Ectodermal cell (in vitro differentiated cells): ENCODE results near the gene SND1.

ENCODE experiments used
- H3K27ac ChIP-seq: 2 replicates; pipeline ENCODE4 v1.7.0; 2013; ENCODE audit warnings: mild to moderate bottlenecking, low read depth, low read length; ENCODE audit not compliant: insufficient read depth, poor library complexity, severe bottlenecking
- H3K27me3 ChIP-seq: 2 replicates; pipeline ENCODE4 v1.7.0; 2013; ENCODE audit warnings: mild to moderate bottlenecking, low read length; ENCODE audit not compliant: insufficient read depth, control insufficient read depth, poor library complexity, severe bottlenecking
- H3K36me3 ChIP-seq: one replicate; pipeline ENCODE4 v1.7.0; 2013; ENCODE audit warnings: low read length; ENCODE audit not compliant: control insufficient read depth, insufficient read depth
- H3K4me1 ChIP-seq: one replicate; pipeline ENCODE4 v1.7.0; 2013; ENCODE audit warnings: low read length; ENCODE audit not compliant: control insufficient read depth, insufficient read depth
- H3K4me3 ChIP-seq: 2 replicates; pipeline ENCODE4 v1.7.0; 2013; ENCODE audit warnings: low read depth, low read length, control low read depth; ENCODE audit not compliant: insufficient read depth
- H3K9me3 ChIP-seq: 2 replicates; pipeline ENCODE4 v1.7.0; 2013; ENCODE audit warnings: mild to moderate bottlenecking, low read length, moderate library complexity; ENCODE audit not compliant: control insufficient read depth
- WGBS, 2 experiments: methylation state at CpG; one replicate each; pipeline ENCODE4 v1.1.7; 2013; ENCODE audit warnings: missing lambda C conversion rate in 2 of 2; 5-methylcytosine and 5-hydroxymethylcytosine counted together

SND1 gene

GRCh38 chr7:127905491-127906330 lies 253.7 kb downstream of the SND1 start:
- no peak overlapping the region for H3K27ac ChIP-seq
- H3K4me3 ChIP-seq: no peak overlapping the region
- H3K4me1 ChIP-seq: peaks cover 22% of the 10 kb centered on the region
- no peaks in the 10 kb centered on the region for H3K27me3 ChIP-seq
- 95 to 96% methylated on average over 2 of the region's 2 CpGs for WGBS, 2 experiments
- H3K36me3 ChIP-seq: no peaks in the 10 kb centered on the region
- no peaks in the 10 kb centered on the region for H3K9me3 ChIP-seq

DNA sequence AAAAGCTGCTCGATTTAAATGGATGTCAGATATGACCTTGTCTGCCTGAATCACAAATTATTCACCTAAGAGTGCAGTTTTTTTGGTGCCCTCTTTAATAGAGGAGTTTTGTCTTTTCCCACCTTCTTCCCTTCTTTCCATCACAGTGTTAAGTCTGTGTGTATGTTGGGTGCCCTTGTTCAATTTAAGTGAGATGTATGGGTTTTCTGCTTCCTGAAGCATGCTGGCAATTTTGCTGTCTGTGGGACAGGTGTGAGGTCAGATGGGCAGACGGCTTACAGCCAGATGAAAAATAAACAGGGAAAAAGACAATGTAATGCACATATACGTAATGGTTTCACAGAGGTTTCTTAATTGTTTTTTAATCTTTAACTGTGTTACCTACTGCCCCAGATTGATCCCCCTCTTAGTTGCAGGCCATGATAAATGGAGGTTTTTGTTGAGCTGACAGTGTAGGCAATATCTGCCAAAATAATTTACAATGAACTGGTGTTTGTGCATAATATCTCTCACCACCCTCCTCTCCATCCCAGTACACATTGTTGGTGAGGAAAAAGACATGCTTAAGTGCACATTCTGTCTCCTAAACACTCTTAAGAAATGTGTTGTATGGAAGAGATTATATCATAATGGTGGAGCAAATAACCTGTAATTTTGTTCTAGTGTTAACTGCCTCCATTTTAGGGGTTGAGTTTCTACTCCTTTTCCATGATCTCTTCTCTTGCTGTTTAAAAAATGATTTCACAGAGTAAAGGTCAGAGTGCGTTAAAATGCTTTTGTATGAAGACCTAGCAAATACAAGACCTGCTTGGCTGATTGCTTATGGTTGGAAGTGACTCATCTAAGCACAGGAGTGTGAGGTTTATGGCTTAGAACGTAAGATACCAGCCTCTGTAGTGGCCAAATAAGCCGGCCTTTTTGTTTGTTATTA lies 255.4 kb downstream of the SND1 start:
- H3K4me1 ChIP-seq: peaks cover 12% of the 10 kb centered on the region
- no peak overlapping the region for H3K4me3 ChIP-seq
- no peak overlapping the region for H3K27ac ChIP-seq
- no peaks in the 10 kb centered on the region for H3K9me3 ChIP-seq
- no peaks in the 10 kb centered on the region for H3K27me3 ChIP-seq
- WGBS, 2 experiments: 95 to 97% methylated on average over 6 of the region's 6 CpGs
- no peaks in the 10 kb centered on the region for H3K36me3 ChIP-seq

DNA sequence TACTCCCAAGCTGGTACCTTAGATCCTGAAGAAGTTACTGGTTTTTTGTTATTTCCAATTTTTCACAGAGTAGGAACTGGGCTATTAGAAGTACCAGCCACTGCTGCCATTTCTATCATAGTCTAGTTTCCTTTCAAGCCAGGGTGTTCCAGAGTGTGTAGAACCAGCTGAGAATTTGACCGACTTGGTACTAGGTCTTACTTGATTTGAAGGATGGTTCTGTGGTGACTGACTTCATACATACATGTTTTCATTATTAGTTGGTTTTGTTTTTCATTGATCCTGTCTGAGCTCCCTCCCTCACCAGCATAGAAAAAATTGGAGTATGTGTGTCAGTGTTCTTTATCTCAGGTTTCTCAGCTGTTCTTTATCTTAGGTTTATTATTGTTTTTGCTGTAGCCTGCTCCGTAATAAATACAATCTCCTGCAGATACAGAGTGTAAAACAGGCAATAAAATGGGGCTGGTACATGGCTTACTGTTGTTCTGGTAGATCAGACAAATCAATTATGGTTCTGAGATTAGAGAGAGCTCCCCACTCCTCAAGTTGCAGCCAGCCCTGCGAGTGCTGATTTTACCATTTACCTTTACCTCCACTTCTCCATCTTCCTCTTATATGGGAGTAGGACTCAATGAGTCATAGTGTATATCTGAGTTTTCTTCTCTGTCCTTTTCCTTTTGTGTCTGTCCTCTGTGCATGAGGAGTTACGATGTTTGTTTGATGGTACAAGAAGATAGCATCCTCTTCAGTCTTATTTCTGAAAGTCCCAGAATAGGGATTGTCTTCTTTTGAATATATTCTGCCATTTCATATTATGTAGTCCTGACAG lies 256.6 kb downstream of the SND1 start:
- 95% methylated on average over 2 to 4 of the region's 4 CpGs for WGBS, 2 experiments
- Histone ChIP-seq H3K27me3 (no peaks in the 10 kb centered on the region), H3K36me3 (no peaks in the 10 kb centered on the region), H3K27ac (no peak overlapping the region), H3K4me3 (no peak overlapping the region), H3K4me1 (peaks cover 12% of the 10 kb centered on the region), H3K9me3 (no peaks in the 10 kb centered on the region)

DNA sequence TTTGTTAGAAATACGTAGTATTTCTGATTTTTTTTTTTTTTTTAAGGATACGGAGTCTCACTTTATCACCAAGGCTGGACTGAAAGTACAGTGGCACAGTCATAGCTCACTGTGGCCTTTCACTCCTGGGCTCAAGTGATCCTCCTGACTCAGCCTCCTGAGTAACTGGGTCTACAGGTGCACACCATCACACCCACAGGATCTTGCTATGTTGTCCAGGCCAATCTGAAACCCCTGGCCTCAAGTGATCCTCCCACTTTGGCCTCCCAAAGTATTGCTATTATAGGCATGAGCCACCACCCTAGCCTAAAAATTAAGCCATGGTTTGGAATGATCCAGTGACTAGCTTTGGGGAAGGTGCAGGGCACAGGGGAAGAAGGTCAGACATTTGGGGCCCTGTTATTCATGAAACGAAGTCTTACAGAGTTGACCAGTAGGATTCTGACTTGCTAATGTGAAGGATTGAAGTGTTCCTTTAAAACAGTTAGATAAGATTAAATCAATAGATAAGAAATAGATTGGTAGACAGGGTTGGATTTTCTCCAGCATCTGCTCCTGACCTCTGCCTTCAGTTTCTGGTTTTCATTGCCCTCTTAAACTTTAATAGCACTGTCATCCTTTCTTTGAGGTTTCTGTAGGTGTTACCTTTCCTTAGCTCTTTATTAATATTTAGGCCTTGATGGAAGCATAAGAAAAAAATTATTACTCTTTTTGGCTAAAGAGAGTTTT lies 257.6 kb downstream of the SND1 start:
- Histone ChIP-seq H3K27me3 (no peaks in the 10 kb centered on the region), H3K36me3 (no peaks in the 10 kb centered on the region), H3K27ac (no peak overlapping the region), H3K4me3 (no peak overlapping the region), H3K4me1 (peaks cover 3% of the 10 kb centered on the region), H3K9me3 (no peaks in the 10 kb centered on the region)
- 91 to 98% methylated on average over 3 of the region's 3 CpGs for WGBS, 2 experiments

- Histone ChIP-seq H3K9me3 (no peaks in the 10 kb centered on the region), H3K36me3 (no peaks in the 10 kb centered on the region), H3K4me1 (no peaks in the 10 kb centered on the region), H3K27ac (no peak overlapping the region), H3K27me3 (no peaks in the 10 kb centered on the region), H3K4me3 (no peak overlapping the region)
- WGBS, 2 experiments: 91% methylated on average over 3 of the region's 3 CpGs
These were observed 258.7 kb downstream of the SND1 start for GRCh38 chr7:127910670-127911069.

GRCh38 chr7:127911968-127912511 lies 260.0 kb downstream of the SND1 start:
- Histone ChIP-seq H3K4me1 (no peaks in the 10 kb centered on the region), H3K9me3 (no peaks in the 10 kb centered on the region), H3K27ac (no peak overlapping the region), H3K4me3 (no peak overlapping the region), H3K27me3 (no peaks in the 10 kb centered on the region), H3K36me3 (no peaks in the 10 kb centered on the region)
- 89 to 95% methylated on average over 1 of the region's 1 CpG for WGBS, 2 experiments

GRCh38 chr7:127912901-127913300 lies 260.9 kb downstream of the SND1 start:
- no peaks in the 10 kb centered on the region for H3K36me3 ChIP-seq
- WGBS, 2 experiments: 82 to 84% methylated on average over 2 of the region's 2 CpGs

GRCh38 chr7:127913686-127914085 lies 261.7 kb downstream of the SND1 start:
- WGBS, 2 experiments: 90 to 94% methylated on average over 1 to 2 of the region's 2 CpGs

More at GRCh38 chr7:127912901-127913300, 260.9 kb downstream of the SND1 start:
- Histone ChIP-seq H3K9me3 (no peaks in the 10 kb centered on the region), H3K27ac (no peak overlapping the region), H3K4me3 (no peak overlapping the region), H3K4me1 (no peaks in the 10 kb centered on the region), H3K27me3 (no peaks in the 10 kb centered on the region)

GRCh38 chr7:127914693-127915092 lies 262.7 kb downstream of the SND1 start:
- Histone ChIP-seq H3K4me3 (no peak overlapping the region), H3K27ac (no peak overlapping the region), H3K4me1 (no peaks in the 10 kb centered on the region), H3K36me3 (no peaks in the 10 kb centered on the region), H3K9me3 (no peaks in the 10 kb centered on the region), H3K27me3 (no peaks in the 10 kb centered on the region)
- WGBS, 2 experiments: 95 to 97% methylated on average over 6 of the region's 6 CpGs

More at GRCh38 chr7:127913686-127914085, 261.7 kb downstream of the SND1 start:
- Histone ChIP-seq H3K9me3 (no peaks in the 10 kb centered on the region), H3K4me1 (no peaks in the 10 kb centered on the region), H3K27ac (no peak overlapping the region), H3K27me3 (no peaks in the 10 kb centered on the region), H3K36me3 (no peaks in the 10 kb centered on the region), H3K4me3 (no peak overlapping the region)
